ENCODE data around the gene DNTT. TPM values are rescaled to one million over a fixed set of nuclear protein-coding genes. Genes with fewer than 3 reads are reported as not detected.

The DNTT gene
- not detected in 2 replicates for polyA plus RNA-seq

GRCh38 chr10:96304230-96304629 is at the start of gene DNTT:
Gene DNTT (plus strand): TSS chr10:96304434. CDS start chr10:96304498, 64 bp downstream.

DNA sequence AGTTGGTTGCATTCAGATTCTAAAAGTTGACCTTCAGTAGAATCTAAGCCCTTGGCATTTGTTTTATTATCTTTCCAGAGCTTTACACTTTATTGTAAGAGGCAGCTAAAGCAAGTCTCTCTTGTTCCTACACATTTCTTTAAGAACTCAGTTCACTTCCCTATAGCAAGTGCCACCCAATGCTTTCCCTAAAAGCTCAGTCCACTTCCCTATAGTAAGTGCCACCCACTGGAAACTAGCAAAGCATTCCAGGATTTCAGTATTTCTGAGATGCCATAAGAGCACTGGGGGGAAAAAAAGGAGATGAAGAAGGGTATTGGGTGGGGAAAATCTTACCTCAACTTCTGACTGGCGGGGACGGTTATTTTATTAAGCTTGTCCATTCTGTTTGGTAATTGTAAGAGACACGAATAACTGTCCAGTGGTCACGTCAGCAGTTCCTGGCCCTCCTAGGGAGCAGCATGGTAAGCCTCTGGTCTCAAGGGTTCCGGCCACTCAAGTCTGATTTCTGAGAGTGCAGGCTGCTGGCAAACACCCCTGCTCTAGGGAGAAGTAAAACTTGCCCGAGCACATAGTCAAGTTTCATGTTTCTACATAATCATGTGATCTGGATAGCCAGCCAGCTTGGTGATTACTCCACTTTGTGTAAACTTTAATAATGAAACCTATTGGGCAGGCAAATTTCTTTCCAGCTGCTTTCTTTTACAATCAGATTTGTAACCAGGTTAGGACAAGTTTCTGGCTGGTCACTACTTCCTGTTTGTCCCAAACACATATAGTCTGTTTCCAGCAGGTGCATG is 33.0 kb upstream of the DNTT start, which contains the start of gene BLNK:
TSS of gene BLNK (minus strand) at position 554 of the 800 bp plus-strand sequence. CDS start at position 383, 171 bp downstream.

DNA sequence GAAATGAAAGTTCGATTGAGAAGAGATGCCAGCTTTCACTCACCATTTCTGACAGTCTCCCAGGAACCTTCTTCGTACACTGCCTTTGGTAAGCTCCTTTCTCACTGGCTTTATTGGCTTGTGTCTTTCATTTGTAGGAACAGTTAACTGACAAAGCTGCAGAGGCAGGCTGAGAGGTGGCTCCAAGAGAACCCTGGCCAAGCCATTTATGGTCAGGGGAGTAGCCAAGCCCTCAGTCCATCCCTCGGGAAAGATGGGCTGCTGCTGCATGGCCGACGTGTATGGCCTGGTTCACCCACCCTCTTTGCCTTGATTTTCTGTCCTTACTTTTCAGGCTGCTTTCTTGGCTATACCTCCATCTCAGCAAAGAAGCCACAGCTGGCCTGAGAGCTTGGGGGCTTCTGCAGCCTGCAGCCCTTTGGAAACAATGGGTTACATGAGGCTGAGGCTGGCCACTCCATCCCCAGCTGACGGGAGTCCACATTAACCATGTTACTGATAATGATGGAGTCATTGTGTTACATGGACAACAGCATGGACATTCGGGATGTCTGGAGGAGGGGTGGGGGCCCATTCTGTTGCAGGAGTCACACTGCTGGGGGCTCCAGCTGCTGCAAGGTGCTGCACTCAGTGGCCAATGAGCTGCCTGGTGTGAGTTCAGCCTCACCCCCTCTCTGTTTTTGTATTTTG is 54.8 kb downstream of the DNTT start, which contains the start of gene OPALIN:
TSS of gene OPALIN (minus strand) at position 152 of the 690 bp plus-strand sequence. CDS start at position 46, 106 bp downstream.

Other genes starting within 250 kb of the DNTT start
- gene ZNF518A, start 174.1 kb upstream of the DNTT start, polyA plus RNA-seq: 50.1 and 50.3 TPM in 2 replicates
- 0.70 TPM in 1 of 2 replicates, not detected in the other for gene BLNK, start 32.9 kb upstream of the DNTT start, polyA plus RNA-seq
- gene OPALIN, start 54.6 kb downstream of the DNTT start, polyA plus RNA-seq: 0.50 and 3.0 TPM in 2 replicates
- 1.4 TPM in 1 of 2 replicates, not detected in the other for gene TLL2, start 209.5 kb downstream of the DNTT start, polyA plus RNA-seq

Data from Purkinje cell (primary cell).